CD4-positive, alpha-beta T cell treated with Interferon gamma for 1 hour (primary cell): Measurements from ENCODE around the gene DCAF4L1.

Source experiments
- DNase-seq: peaks from one replicate; pipeline ENCODE4 v3.0.0-alpha.2; 2020

DCAF4L1 gene

DNA sequence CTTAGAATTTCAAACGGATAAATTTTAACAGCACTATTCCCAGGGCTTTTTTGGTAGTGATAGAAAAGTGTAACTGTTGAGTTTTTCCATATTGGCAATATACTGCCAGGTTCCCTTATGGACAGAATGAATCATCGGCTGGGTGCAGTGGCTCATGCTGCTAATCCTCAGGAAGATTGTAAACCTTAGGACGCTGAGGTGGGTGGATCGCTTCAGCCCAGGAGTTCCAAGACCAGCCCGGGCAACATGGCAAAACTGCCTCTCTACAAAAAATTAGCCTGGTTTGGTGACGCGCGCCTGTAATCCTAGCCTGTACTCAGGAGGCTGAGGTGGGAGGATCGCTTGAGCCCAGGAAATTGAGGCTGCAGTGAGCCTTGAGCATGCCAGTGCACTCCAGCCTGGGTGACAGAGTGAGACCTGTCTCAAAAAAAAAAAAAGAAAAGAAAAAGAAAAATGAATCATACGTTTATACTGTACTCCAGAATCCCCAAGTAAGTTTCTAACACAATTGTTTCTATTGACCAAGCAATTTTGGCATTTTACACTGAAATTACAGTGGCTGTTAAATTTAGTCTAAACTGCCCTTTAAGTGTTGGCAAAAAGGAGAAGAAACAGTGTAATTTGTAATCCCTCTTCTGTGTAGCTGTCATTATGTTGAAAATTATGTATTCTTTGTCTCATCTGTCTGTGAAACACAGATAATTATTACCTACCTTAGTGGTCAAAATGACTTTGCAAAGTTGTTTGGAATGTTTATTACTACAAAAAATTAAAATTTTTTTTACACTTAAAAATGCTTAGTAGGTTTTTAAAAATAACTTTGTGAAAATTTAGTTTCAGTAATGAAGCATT is 10.6 kb downstream of the DCAF4L1 start:
- DNase-seq: no peak

DNA sequence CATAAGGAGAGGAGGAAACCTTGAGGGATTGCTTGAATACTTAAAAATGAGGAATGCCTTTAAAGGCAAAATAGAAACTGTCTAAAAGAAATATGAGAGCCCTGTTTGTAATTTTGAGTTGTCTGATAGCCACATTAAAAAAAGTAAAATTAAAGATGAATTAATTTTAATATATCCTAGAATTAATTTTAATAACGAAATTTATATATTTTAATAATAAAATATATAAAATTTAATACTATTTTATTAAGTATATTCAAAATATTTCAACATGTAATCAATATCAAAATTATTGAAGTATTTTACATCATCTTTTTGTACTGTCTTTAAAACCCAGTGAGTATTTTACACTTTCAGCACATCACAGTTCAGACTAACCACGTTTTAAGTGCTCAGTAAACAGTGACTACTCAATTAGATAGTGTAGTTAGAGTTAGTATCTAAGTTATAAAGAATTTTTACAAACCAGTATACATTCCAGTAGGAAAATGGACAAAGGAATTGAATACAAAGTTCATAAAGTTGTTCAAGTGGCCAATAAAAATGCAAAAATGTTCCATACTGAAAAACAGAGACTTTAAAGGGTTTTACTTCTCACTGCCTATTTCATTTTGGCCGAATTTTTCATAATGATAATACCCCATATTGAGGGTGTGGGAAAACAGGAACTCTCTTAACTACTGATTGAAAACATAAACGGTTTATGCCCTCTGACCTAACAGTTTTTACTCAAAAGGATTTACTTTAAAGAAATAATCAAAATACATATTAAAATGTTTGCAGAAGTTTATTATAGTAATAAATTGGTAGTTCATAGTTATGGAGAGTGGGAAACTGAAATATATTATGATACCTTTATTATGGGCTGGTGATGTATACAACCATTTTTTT is 11.7 kb downstream of the DCAF4L1 start:
- DNase-seq: no peak

DNA sequence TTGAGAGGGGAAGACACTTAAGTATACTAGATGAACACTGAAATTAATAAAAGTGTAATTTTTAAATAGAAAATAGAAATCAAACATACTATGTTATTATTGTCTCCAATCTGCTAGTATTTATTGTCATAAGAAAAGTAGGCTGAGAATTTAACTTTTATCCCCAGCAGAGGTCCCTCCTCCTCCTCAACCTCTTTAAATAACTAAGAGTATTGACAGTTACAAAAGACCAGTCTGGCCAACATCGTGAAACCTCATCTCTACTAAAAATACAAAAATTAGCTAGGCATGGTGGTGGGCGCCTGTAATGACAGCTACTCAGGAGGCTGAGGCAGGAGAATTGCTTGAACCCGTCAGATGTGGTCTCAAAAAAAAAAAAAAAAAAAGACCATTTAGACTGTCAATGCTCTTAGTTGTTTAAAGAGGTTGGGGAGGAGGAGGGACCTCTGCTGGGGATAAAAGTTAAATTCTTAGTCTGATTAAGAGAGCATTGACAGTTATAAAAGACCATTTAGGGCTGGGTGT is 13.0 kb downstream of the DCAF4L1 start:
- no peak for DNase-seq

DNA sequence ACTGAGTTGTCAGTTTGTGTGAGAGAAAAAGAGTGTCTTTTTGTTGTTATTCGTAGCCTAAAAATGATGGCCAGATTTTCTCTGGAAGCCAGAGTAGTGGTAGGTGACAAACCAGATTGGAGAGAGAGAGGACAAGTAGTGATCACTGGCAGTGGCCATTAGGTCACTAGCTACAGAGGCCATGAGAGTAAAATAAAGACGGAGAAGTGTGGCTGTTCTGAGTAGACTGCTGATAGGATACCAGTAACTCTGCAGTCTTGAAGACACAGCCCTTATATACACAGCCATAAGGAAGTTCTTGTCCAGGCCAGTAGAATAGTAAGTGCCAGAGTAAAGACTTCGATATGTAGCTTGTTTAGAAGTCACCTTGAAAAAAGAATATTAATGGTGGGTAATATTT is 16.5 kb downstream of the DCAF4L1 start:
- no peak for DNase-seq

DNA sequence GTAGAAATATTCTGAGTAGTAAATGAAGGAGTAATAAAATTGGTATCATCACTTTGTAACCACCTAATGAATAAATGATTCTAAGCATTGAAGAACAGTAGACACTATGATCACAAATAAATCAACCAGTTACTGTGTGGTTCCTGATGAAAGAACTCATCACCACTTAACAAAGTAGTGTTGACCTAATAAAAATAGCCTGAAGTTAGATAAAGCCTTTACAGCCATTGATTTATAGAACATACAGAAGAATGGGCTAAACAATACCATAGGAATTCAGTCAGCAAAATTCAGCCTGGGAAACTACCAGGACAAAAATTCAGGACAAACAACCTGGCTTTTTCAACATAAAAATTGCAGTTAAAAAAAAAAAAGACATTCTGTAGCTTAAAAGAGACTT is 17.8 kb downstream of the DCAF4L1 start:
- DNase-seq: no peak

GRCh38 chr4:42008011-42008786 is 26.6 kb downstream of the DCAF4L1 start:
- DNase-seq: no peak

GRCh38 chr4:42015438-42015837 is 33.9 kb downstream of the DCAF4L1 start:
- DNase-seq: no peak

- DNase-seq: no peak
These were observed 36.9 kb downstream of the DCAF4L1 start for GRCh38 chr4:42018451-42018850.
